WTC11 (cell line): Measurements from ENCODE around the gene C2orf92. TPM values are rescaled to one million over a fixed set of nuclear protein-coding genes. Genes with fewer than 3 reads are reported as not detected.

Experiments used
- ATAC-seq: fragments of 200-7000 bp; cut with Tn5 transposase; 2 replicates; pipeline ENCODE4 v1.10.0; 2021; ENCODE audit warnings: mild to moderate bottlenecking, moderate library complexity
- CTCF ChIA-PET: fragments of 300-600 bp; sonication (Branson Sonifier 250); formaldehyde crosslinking; loops from one replicate; lab custom pipeline; 2021; ENCODE audit warnings: antibody characterized with exemption; lab: Charles Lee
- POLR2A ChIA-PET: fragments of 350-600 bp; sonication (Branson Sonifier 250); formaldehyde crosslinking; loops from one replicate; lab custom pipeline; 2021; ENCODE audit warnings: antibody characterized with exemption; lab: Charles Lee
- DNase-seq: peaks from one replicate; pipeline ENCODE4 v3.0.0; 2021; ENCODE audit warnings: low spot score
- H3K27ac Mint-ChIP-seq: 2 replicates; pipeline ENCODE4 v1.8.0; 2021; ENCODE audit warnings: mixed read lengths
- H3K27me3 Mint-ChIP-seq: 2 replicates; pipeline ENCODE4 v1.8.0; 2021; ENCODE audit warnings: low read depth, mild to moderate bottlenecking, moderate library complexity, mixed read lengths
- H3K36me3 Mint-ChIP-seq: 2 replicates; pipeline ENCODE4 v1.8.0; 2021; ENCODE audit warnings: mixed read lengths
- H3K4me1 Mint-ChIP-seq: 2 replicates; pipeline ENCODE4 v1.8.0; 2022; ENCODE audit warnings: mixed read lengths
- H3K4me3 Mint-ChIP-seq: 2 replicates; pipeline ENCODE4 v1.8.0; 2021; ENCODE audit warnings: mild to moderate bottlenecking, moderate library complexity, mixed read lengths
- H3K9me3 Mint-ChIP-seq: 2 replicates; pipeline ENCODE4 v1.8.0; 2021; ENCODE audit warnings: mixed read lengths
- AFF4 ChIP-seq: sonication (generic); formaldehyde crosslinking; IDR thresholded peaks from 2 replicates; pipeline ENCODE4 v1.8.1; 2023; ENCODE audit warnings: mild to moderate bottlenecking, missing genetic modification reagents, borderline replicate concordance
- CREB1 ChIP-seq: sonication (generic); formaldehyde crosslinking; IDR thresholded peaks from 2 replicates; pipeline ENCODE4 v1.8.0; 2023; ENCODE audit warnings: mild to moderate bottlenecking, missing genetic modification reagents
- ETV6 ChIP-seq: sonication (generic); formaldehyde crosslinking; IDR thresholded peaks from 2 replicates; pipeline ENCODE4 v1.8.1; 2022; ENCODE audit warnings: mild to moderate bottlenecking, missing genetic modification reagents
- FOXP1 ChIP-seq: sonication (generic); formaldehyde crosslinking; IDR thresholded peaks from 2 replicates; pipeline ENCODE4 v1.8.0; 2022; ENCODE audit warnings: missing genetic modification reagents, mild to moderate bottlenecking, moderate library complexity, borderline replicate concordance
- IRF2 ChIP-seq: sonication (generic); formaldehyde crosslinking; IDR thresholded peaks from 2 replicates; pipeline ENCODE4 v1.8.0; 2022; ENCODE audit warnings: low read depth, missing genetic modification reagents, borderline replicate concordance
- SMAD4 ChIP-seq: sonication (generic); formaldehyde crosslinking; IDR thresholded peaks from 2 replicates; pipeline ENCODE4 v1.8.0; 2022; ENCODE audit warnings: mild to moderate bottlenecking, missing genetic modification reagents
- SOX15 ChIP-seq: fragments of 250-450 bp; sonication (Bioruptor Pico); IDR thresholded peaks from 2 replicates; pipeline ENCODE4 v1.9.0; 2021; ENCODE audit warnings: mild to moderate bottlenecking
- SP1 ChIP-seq: sonication (generic); formaldehyde crosslinking; conservative IDR thresholded peaks from 2 replicates; pipeline ENCODE4 v1.8.1; 2022; ENCODE audit warnings: missing genetic modification reagents
- TEAD1 ChIP-seq: sonication (generic); formaldehyde crosslinking; IDR thresholded peaks from 2 replicates; pipeline ENCODE4 v1.8.0; 2022; ENCODE audit warnings: mild to moderate bottlenecking, missing genetic modification reagents
- ZBTB21 ChIP-seq: sonication (generic); formaldehyde crosslinking; IDR thresholded peaks from 2 replicates; pipeline ENCODE4 v1.8.1; 2023; ENCODE audit warnings: mild to moderate bottlenecking, missing genetic modification reagents, borderline replicate concordance
- ZBTB43 ChIP-seq: sonication (generic); formaldehyde crosslinking; IDR thresholded peaks from 2 replicates; pipeline ENCODE4 v1.8.1; 2023; ENCODE audit warnings: mild to moderate bottlenecking, missing genetic modification reagents
- ZNF121 ChIP-seq: sonication (generic); formaldehyde crosslinking; IDR thresholded peaks from 2 replicates; pipeline ENCODE4 v1.8.0; 2023; ENCODE audit warnings: missing genetic modification reagents
- ZNF138 ChIP-seq: sonication (generic); formaldehyde crosslinking; conservative IDR thresholded peaks from 2 replicates; pipeline ENCODE4 v1.8.1; 2022; ENCODE audit warnings: mild to moderate bottlenecking, moderate library complexity, missing genetic modification reagents
- ZNF263 ChIP-seq: sonication (generic); formaldehyde crosslinking; IDR thresholded peaks from 2 replicates; pipeline ENCODE4 v1.8.1; 2022; ENCODE audit warnings: low read depth, mild to moderate bottlenecking, moderate library complexity, missing genetic modification reagents
- ZNF317 ChIP-seq: sonication (generic); formaldehyde crosslinking; IDR thresholded peaks from 2 replicates; pipeline ENCODE4 v1.8.1; 2023; ENCODE audit warnings: low read depth, mild to moderate bottlenecking, moderate library complexity, missing genetic modification reagents, borderline replicate concordance
- ZNF423 ChIP-seq: fragments of 250-450 bp; sonication (Bioruptor Pico); IDR thresholded peaks from 2 replicates; pipeline ENCODE4 v2.1.2; 2022; ENCODE audit warnings: mild to moderate bottlenecking, moderate library complexity
- total RNA-seq: library from RNA; stranded (reverse); gene quantifications from 3 replicates; pipeline ENCODE4 v1.2.3, GENCODE V29; 2021
- TF ChIP-seq, protein P1 (sequence below): sonication (generic); formaldehyde crosslinking; IDR thresholded peaks from 2 replicates; pipeline ENCODE4 v1.8.1; 2022; ENCODE audit warnings: low read depth, mild to moderate bottlenecking, moderate library complexity, missing genetic modification reagents, borderline replicate concordance

Gene C2orf92
- total RNA-seq, 1 experiment from 2014 or later: 5.2 TPM

DNA sequence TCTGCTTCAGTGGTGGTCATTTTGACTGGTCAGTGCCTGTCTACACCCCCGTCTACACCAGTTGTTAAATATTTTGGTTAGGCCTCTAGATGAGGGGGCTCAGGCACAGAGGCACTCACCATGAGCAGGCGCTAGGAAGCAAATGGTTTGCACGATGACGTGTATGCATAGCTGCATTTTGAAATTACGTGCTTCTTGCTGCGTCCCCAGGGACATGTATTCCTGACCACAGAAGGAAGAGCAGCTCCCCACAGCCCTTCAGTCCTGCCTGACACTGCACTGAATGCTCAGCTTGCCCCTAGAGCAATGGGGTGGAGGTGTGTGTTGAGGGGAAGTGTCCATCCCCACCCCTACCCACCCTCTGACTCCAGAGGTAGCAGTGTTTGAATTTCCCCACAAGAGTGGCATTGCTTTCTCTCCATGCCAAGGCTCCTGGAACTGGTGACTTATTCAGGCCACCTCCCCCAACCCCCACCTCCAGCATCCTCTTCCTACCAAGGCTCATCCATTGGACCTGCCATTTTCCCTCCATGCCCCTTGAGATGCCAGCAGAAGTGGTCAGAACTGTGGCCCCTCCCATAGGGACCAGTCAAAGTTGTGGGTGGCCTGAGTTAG is 32.4 kb downstream of the C2orf92 start:
- Mint-ChIP-seq H3K36me3 (no peaks in the 10 kb centered on the region), H3K4me3 (no peak overlapping the region), H3K9me3 (no peaks in the 10 kb centered on the region), H3K27me3 (peaks cover 6% of the 10 kb centered on the region; the same call in 1 of the 2 replicates), H3K27ac (no peak overlapping the region), H3K4me1 (peaks cover 16% of the 10 kb centered on the region)
- TF ChIP-seq ETV6 (CRISPR knock-in tag): no peak
- no peak for TF ChIP-seq ZBTB21 (CRISPR knock-in tag)
- TF ChIP-seq SOX15 (CRISPR knock-in tag): no peak
- TF ChIP-seq, protein P1, sequence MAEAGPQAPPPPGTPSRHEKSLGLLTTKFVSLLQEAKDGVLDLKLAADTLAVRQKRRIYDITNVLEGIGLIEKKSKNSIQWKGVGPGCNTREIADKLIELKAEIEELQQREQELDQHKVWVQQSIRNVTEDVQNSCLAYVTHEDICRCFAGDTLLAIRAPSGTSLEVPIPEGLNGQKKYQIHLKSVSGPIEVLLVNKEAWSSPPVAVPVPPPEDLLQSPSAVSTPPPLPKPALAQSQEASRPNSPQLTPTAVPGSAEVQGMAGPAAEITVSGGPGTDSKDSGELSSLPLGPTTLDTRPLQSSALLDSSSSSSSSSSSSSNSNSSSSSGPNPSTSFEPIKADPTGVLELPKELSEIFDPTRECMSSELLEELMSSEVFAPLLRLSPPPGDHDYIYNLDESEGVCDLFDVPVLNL (CRISPR knock-in tag): no peak
- no peak for TF ChIP-seq SMAD4 (CRISPR knock-in tag)
- no peak for TF ChIP-seq ZNF263 (CRISPR knock-in tag)
- TF ChIP-seq SP1 (CRISPR knock-in tag): no peak
- no peak for TF ChIP-seq ZNF121 (CRISPR knock-in tag)
- no peak for TF ChIP-seq AFF4 (CRISPR knock-in tag)
- no peak for TF ChIP-seq IRF2
- TF ChIP-seq CREB1 (CRISPR knock-in tag): no peak
- TF ChIP-seq ZNF138 (CRISPR knock-in tag): no peak
- CTCF ChIA-PET: interaction anchor here (1.2 to 7.3 kb wide), 6 partner anchors 10 to 111 kb away, joined by 4 to 124 read pairs (median 40); partner anchors contain the start of genes ACTR1B and ZAP70
- POLR2A ChIA-PET: no interaction called here
- ATAC-seq (no peak), DNase-seq (no peak)

GRCh38 chr2:97702731-97703470 is 33.4 kb downstream of the C2orf92 start:
- no peak for ATAC-seq
- ChIA-PET CTCF (interaction anchor here (1.2 to 7.3 kb wide), 4 partner anchors 9 to 112 kb away, joined by 4 to 124 read pairs (median 36); partner anchors contain the start of genes ACTR1B and ZAP70), POLR2A (no interaction called here)
- no peak for DNase-seq
- H3K9me3 Mint-ChIP-seq: no peaks in the 10 kb centered on the region
- no peak overlapping the region for H3K27ac Mint-ChIP-seq
- H3K4me1 Mint-ChIP-seq: peaks cover 13% of the 10 kb centered on the region
- TF ChIP-seq ZBTB43 (CRISPR knock-in tag) (no peak), ZNF317 (CRISPR knock-in tag) (no peak), FOXP1 (CRISPR knock-in tag) (no peak), ZNF423 (CRISPR knock-in tag) (no peak), TEAD1 (CRISPR knock-in tag) (no peak), ZNF263 (CRISPR knock-in tag) (no peak), ZNF138 (CRISPR knock-in tag) (no peak)
- no peaks in the 10 kb centered on the region for H3K36me3 Mint-ChIP-seq
- H3K4me3 Mint-ChIP-seq: no peak overlapping the region
- peaks cover 6% of the 10 kb centered on the region; the same call in 1 of the 2 replicates for H3K27me3 Mint-ChIP-seq
